Nephron progenitor cell (in vitro differentiated cells): ENCODE results near the gene NCKAP5.

Experiments used
- DNase-seq: peaks from one replicate; pipeline ENCODE4 v3.0.0; 2021
- H3K27ac Mint-ChIP-seq: 2 replicates; pipeline ENCODE4 v1.8.0; 2021; ENCODE audit warnings: mild to moderate bottlenecking, moderate library complexity, mixed read lengths
- H3K27me3 Mint-ChIP-seq: 2 replicates; pipeline ENCODE4 v1.8.0; 2021; ENCODE audit warnings: mild to moderate bottlenecking, low read depth, mixed read lengths; ENCODE audit not compliant: poor library complexity
- H3K36me3 Mint-ChIP-seq: 2 replicates; pipeline ENCODE4 v1.8.0; 2021; ENCODE audit warnings: low read depth, mixed read lengths
- H3K4me1 Mint-ChIP-seq: 2 replicates; pipeline ENCODE4 v1.8.0; 2021; ENCODE audit warnings: mixed read lengths
- H3K4me3 Mint-ChIP-seq: 2 replicates; pipeline ENCODE4 v1.8.0; 2021; ENCODE audit warnings: mild to moderate bottlenecking, moderate library complexity, mixed read lengths
- H3K9me3 Mint-ChIP-seq: 2 replicates; pipeline ENCODE4 v1.8.0; 2021; ENCODE audit warnings: mild to moderate bottlenecking, moderate library complexity, mixed read lengths
- TF ChIP-seq, protein P1 (sequence below): fragments of 200-600 bp; sonication (generic); IDR thresholded peaks from 2 replicates; pipeline ENCODE4 v1.5.0; 2021; ENCODE audit warnings: antibody characterized with exemption

NCKAP5 gene

DNA sequence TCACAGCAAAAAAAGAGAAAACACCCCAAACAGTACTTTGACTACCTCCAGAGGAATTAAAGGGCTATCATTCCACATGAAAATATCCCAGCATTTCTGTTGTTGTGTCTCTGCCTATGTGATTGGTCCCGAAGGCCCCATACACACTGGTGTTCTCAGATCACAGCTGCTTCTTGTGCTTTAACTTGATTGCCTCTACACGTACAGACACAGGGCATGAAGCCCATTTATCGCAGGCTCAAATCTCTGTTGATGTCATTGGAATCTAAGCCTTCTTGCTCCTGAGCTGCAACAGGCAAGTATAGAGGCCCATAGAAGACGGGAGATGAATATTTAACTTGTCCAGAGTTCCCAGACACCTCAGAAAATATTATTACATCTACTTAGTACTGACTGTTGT, 405.2 kb downstream of the NCKAP5 start:
- TF ChIP-seq, protein P1, sequence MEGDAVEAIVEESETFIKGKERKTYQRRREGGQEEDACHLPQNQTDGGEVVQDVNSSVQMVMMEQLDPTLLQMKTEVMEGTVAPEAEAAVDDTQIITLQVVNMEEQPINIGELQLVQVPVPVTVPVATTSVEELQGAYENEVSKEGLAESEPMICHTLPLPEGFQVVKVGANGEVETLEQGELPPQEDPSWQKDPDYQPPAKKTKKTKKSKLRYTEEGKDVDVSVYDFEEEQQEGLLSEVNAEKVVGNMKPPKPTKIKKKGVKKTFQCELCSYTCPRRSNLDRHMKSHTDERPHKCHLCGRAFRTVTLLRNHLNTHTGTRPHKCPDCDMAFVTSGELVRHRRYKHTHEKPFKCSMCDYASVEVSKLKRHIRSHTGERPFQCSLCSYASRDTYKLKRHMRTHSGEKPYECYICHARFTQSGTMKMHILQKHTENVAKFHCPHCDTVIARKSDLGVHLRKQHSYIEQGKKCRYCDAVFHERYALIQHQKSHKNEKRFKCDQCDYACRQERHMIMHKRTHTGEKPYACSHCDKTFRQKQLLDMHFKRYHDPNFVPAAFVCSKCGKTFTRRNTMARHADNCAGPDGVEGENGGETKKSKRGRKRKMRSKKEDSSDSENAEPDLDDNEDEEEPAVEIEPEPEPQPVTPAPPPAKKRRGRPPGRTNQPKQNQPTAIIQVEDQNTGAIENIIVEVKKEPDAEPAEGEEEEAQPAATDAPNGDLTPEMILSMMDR, result no peak
- Mint-ChIP-seq H3K9me3 (no peaks in the 10 kb centered on the region), H3K27me3 (peaks cover 4% of the 10 kb centered on the region), H3K4me3 (no peak overlapping the region), H3K4me1 (peaks cover 6% of the 10 kb centered on the region), H3K36me3 (no peaks in the 10 kb centered on the region), H3K27ac (peak overlapping the region; percentile 60)
- DNase-seq, result no peak

DNA sequence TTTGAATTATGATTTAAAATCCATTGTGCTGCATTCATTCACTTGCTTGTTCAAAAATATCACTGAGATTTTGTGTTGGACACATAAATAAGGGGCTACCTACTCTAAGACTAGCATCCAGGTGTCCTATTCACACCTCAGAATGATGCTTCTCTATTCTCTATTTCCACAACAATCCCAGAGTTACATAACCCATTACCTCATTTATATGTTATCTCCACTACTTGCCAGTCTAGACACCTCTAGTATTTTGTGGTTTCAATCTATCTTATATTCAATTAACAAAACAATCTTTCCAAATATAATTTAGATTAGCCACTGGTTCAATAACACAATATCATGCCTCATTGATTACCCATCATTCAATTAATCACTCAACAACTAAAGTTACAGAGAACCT, 409.8 kb downstream of the NCKAP5 start:
- no peaks in the 10 kb centered on the region for H3K36me3 Mint-ChIP-seq
- TF ChIP-seq, protein P1, result no peak
- H3K27me3 Mint-ChIP-seq, result no peaks in the 10 kb centered on the region
- no peak for DNase-seq
- no peak overlapping the region for H3K27ac Mint-ChIP-seq
- H3K4me1 Mint-ChIP-seq, result peaks cover 5% of the 10 kb centered on the region
- no peak overlapping the region for H3K4me3 Mint-ChIP-seq
- H3K9me3 Mint-ChIP-seq, result peaks cover 10% of the 10 kb centered on the region

DNA sequence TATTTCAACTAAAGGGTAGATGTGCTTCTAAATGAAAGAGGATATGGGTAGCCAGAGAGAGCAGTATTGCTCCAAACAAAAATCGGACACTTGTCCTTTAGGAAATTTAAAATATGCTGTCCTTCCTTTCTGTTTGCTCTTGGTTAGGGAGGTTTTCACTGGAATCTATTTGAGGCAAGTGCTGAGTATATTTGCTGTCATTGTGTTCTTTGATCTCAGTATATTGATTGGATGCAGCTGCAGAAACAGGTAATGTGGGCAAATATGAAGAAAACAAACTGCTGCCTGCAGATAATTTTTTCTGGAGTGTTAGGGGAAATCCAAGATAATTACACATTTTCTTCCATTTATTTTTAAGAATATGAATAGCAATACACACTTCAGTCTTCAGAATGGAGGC, 410.2 kb downstream of the NCKAP5 start:
- Mint-ChIP-seq H3K4me1 (peaks cover 1% of the 10 kb centered on the region), H3K27me3 (no peaks in the 10 kb centered on the region), H3K36me3 (no peaks in the 10 kb centered on the region), H3K4me3 (no peak overlapping the region), H3K27ac (no peak overlapping the region), H3K9me3 (peaks cover 10% of the 10 kb centered on the region)
- DNase-seq, result no peak
- TF ChIP-seq, protein P1, result no peak

DNA sequence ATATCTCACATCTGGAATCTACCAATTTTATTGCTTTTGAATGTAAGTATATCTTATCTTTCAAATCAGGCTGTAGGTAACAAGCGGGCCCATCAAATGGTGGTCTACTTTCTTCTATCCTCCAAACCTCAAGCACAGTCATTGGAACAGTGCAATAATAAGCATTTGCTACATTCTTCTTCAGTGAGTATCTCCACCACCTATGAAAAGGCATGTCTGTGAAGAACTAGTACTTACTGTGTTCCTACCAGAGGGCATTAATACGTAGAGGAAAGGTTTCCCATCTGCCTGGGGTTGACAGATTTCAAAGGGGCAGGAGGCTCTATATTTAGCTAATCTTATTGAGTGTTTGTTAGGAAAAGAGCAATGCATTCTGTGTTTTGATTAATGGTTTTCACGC, 411.1 kb downstream of the NCKAP5 start:
- Mint-ChIP-seq H3K9me3 (peaks cover 10% of the 10 kb centered on the region), H3K4me3 (no peak overlapping the region), H3K36me3 (no peaks in the 10 kb centered on the region), H3K27me3 (no peaks in the 10 kb centered on the region), H3K4me1 (no peaks in the 10 kb centered on the region), H3K27ac (no peak overlapping the region)
- TF ChIP-seq, protein P1, result no peak
- DNase-seq, result no peak

DNA sequence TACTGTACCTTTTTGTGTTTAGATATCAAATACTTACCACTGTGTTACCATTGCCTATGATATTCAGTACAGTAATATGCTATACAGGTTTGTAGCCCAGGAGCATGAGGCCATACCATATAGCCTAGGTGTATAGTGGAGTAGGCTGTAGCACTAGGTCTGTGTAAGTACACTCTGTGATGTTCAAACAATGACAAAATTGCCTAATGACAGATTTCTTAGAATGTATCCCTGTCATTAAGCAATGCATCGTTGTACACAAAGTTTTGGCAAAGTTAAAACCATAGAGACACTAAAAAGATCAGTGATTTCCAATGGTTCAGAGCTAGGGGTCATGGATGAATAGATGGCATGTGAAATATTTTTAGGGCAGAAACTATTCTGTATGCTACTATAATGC, 415.5 kb downstream of the NCKAP5 start:
- Mint-ChIP-seq H3K27ac (no peak overlapping the region), H3K9me3 (peaks cover 10% of the 10 kb centered on the region), H3K4me1 (no peaks in the 10 kb centered on the region), H3K27me3 (no peaks in the 10 kb centered on the region), H3K36me3 (no peaks in the 10 kb centered on the region), H3K4me3 (no peak overlapping the region)
- no peak for DNase-seq
- TF ChIP-seq, protein P1, result no peak

DNA sequence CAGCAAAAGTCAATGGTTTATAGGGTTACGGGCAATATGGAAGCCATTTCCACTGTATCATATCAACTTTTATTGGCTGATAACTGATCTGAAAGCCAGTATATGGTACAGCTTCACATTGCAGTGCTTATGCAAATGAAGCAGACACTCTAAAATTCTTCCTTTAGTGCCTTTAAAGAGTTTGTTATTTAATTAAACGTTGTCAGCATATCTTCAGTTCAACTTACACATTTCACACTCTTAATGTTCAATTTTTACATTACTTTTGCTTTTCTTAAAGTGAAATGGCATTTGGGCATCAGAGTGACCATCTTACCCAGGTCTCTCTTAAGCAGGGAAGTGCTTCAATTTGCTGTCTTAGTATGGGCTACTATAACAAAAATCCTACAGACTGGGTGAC, 420.1 kb downstream of the NCKAP5 start:
- no peaks in the 10 kb centered on the region for H3K9me3 Mint-ChIP-seq
- TF ChIP-seq, protein P1, result no peak
- H3K27ac Mint-ChIP-seq, result no peak overlapping the region
- no peak for DNase-seq
- H3K36me3 Mint-ChIP-seq, result no peaks in the 10 kb centered on the region
- H3K4me3 Mint-ChIP-seq, result no peak overlapping the region
- no peaks in the 10 kb centered on the region for H3K4me1 Mint-ChIP-seq
- no peaks in the 10 kb centered on the region for H3K27me3 Mint-ChIP-seq
